Muscle of leg (tissue), 11 donors: ENCODE measurements around the gene KRT10. TPM values are rescaled to one million over a fixed set of nuclear protein-coding genes. Genes with fewer than 3 reads are reported as not detected.

Source experiments
- DNase-seq: peaks from one replicate; pipeline ENCODE4 v3.0.0; 2013
- H3K27ac ChIP-seq: one replicate; pipeline ENCODE4 v1.5.1; 2013; ENCODE audit warnings: mild to moderate bottlenecking, low read length, control low read depth
- H3K27me3 ChIP-seq: one replicate; pipeline ENCODE4 v1.6.1; 2013; ENCODE audit warnings: low read length; ENCODE audit not compliant: control insufficient read depth, insufficient read depth
- H3K36me3 ChIP-seq: one replicate; pipeline ENCODE4 v1.6.1; 2013; ENCODE audit warnings: low read length; ENCODE audit not compliant: control insufficient read depth, insufficient read depth
- H3K4me1 ChIP-seq: one replicate; pipeline ENCODE4 v1.6.1; 2013; ENCODE audit warnings: low read length; ENCODE audit not compliant: control insufficient read depth, insufficient read depth
- H3K4me3 ChIP-seq: one replicate; pipeline ENCODE4 v1.5.1; 2013; ENCODE audit warnings: low read length, control low read depth
- H3K9me3 ChIP-seq: replicated peaks from 2 replicates; pipeline ENCODE4 v1.6.1; 2013; ENCODE audit warnings: low read depth, low read length; ENCODE audit not compliant: control insufficient read depth
- WGBS: methylation state at CpG from one replicate; pipeline ENCODE4 v1.1.5; 2013; ENCODE audit warnings: missing lambda C conversion rate; ENCODE audit not compliant: insufficient coverage; 5-methylcytosine and 5-hydroxymethylcytosine counted together
- polyA plus RNA-seq, 8 donors: library from polyadenylated mRNA; unstranded; fragments of 120-200 nt; gene quantifications; one replicate each; pipeline versions ENCODE4 v1.2.1 to v1.2.3, GENCODE V29; 2013; ENCODE audit warnings: inconsistent platforms in 1 of 8, low replicate concordance in 1 of 8; ENCODE audit not compliant: insufficient read length in 8 of 8, insufficient read depth in 1 of 8
- total RNA-seq: library from RNA; stranded (reverse); fragments of 120-200 nt; gene quantifications from one replicate; pipeline ENCODE4 v1.2.4, GENCODE V29; 2013

KRT10 gene
- total and polyA plus RNA-seq, 9 donors = 11.6 to 261 (median 46.9) TPM

- H3K4me1 ChIP-seq = no peaks in the 10 kb centered on the region
- DNase-seq = peak; percentile 90
- WGBS = 41% methylated on average over 4 of the region's 5 CpGs
- no peaks in the 10 kb centered on the region for H3K36me3 ChIP-seq
- H3K4me3 ChIP-seq = no peak overlapping the region
- no peaks in the 10 kb centered on the region for H3K9me3 ChIP-seq
- peak overlapping the region; percentile 47 for H3K27ac ChIP-seq
- no peaks in the 10 kb centered on the region for H3K27me3 ChIP-seq
Measured at GRCh38 chr17:40857535-40857934, 35.1 kb upstream of the KRT10 start.

- no CpG with 5 or more reads among the region's 6 CpGs for WGBS
- DNase-seq = no peak
- no peaks in the 10 kb centered on the region for H3K9me3 ChIP-seq
Measured at GRCh38 chr17:40854175-40854814, 31.9 kb upstream of the KRT10 start.

GRCh38 chr17:40852364-40852763 is 29.9 kb upstream of the KRT10 start:
- WGBS = 50% methylated on average over 1 of the region's 1 CpG
- H3K27me3 ChIP-seq = no peaks in the 10 kb centered on the region

More at GRCh38 chr17:40854175-40854814, 31.9 kb upstream of the KRT10 start:
- H3K27me3 ChIP-seq = no peaks in the 10 kb centered on the region
- H3K27ac ChIP-seq = no peak overlapping the region
- H3K36me3 ChIP-seq = no peaks in the 10 kb centered on the region
- H3K4me3 ChIP-seq = no peak overlapping the region
- no peaks in the 10 kb centered on the region for H3K4me1 ChIP-seq

GRCh38 chr17:40850293-40850972 is 28.0 kb upstream of the KRT10 start:
- Histone ChIP-seq H3K36me3 (no peaks in the 10 kb centered on the region), H3K9me3 (no peaks in the 10 kb centered on the region), H3K27me3 (no peaks in the 10 kb centered on the region), H3K4me3 (no peak overlapping the region), H3K27ac (no peak overlapping the region), H3K4me1 (no peaks in the 10 kb centered on the region)
- no peak for DNase-seq
- no CpG with 5 or more reads among the region's 3 CpGs for WGBS

More at GRCh38 chr17:40852364-40852763, 29.9 kb upstream of the KRT10 start:
- Histone ChIP-seq H3K4me3 (no peak overlapping the region), H3K27ac (no peak overlapping the region), H3K36me3 (no peaks in the 10 kb centered on the region), H3K9me3 (no peaks in the 10 kb centered on the region), H3K4me1 (no peaks in the 10 kb centered on the region)
- no peak for DNase-seq

GRCh38 chr17:40849723-40850122 is 27.3 kb upstream of the KRT10 start:
- Histone ChIP-seq H3K27me3 (no peaks in the 10 kb centered on the region), H3K9me3 (no peaks in the 10 kb centered on the region), H3K4me1 (no peaks in the 10 kb centered on the region), H3K27ac (no peak overlapping the region), H3K4me3 (no peak overlapping the region), H3K36me3 (no peaks in the 10 kb centered on the region)
- WGBS = no CpG with 5 or more reads among the region's 4 CpGs
- DNase-seq = no peak

GRCh38 chr17:40848583-40849235 is 26.3 kb upstream of the KRT10 start:
- DNase-seq = no peak
- no peaks in the 10 kb centered on the region for H3K36me3 ChIP-seq
- H3K9me3 ChIP-seq = no peaks in the 10 kb centered on the region
- H3K27me3 ChIP-seq = no peaks in the 10 kb centered on the region
- H3K4me1 ChIP-seq = no peaks in the 10 kb centered on the region
- no peak overlapping the region for H3K4me3 ChIP-seq
- no peak overlapping the region for H3K27ac ChIP-seq
- no CpG with 5 or more reads among the region's 1 CpG for WGBS

- H3K4me1 ChIP-seq = no peaks in the 10 kb centered on the region
- no peaks in the 10 kb centered on the region for H3K36me3 ChIP-seq
- no peaks in the 10 kb centered on the region for H3K9me3 ChIP-seq
- no peak overlapping the region for H3K27ac ChIP-seq
- no peak for DNase-seq
- no peaks in the 10 kb centered on the region for H3K27me3 ChIP-seq
- 100% methylated on average over 1 of the region's 1 CpG for WGBS
- no peak overlapping the region for H3K4me3 ChIP-seq
Measured at GRCh38 chr17:40846515-40847144, 24.2 kb upstream of the KRT10 start.

GRCh38 chr17:40844671-40845107 is 22.3 kb upstream of the KRT10 start:
- WGBS = 82% methylated on average over 4 of the region's 4 CpGs
- DNase-seq = no peak
- Histone ChIP-seq H3K36me3 (no peaks in the 10 kb centered on the region), H3K4me3 (no peak overlapping the region), H3K27ac (no peak overlapping the region), H3K9me3 (no peaks in the 10 kb centered on the region), H3K4me1 (no peaks in the 10 kb centered on the region), H3K27me3 (no peaks in the 10 kb centered on the region)

- Histone ChIP-seq H3K4me1 (no peaks in the 10 kb centered on the region), H3K9me3 (no peaks in the 10 kb centered on the region), H3K27ac (no peak overlapping the region), H3K27me3 (no peaks in the 10 kb centered on the region), H3K4me3 (no peak overlapping the region), H3K36me3 (no peaks in the 10 kb centered on the region)
- WGBS = no CpG with 5 or more reads among the region's 3 CpGs
- DNase-seq = no peak
Measured at GRCh38 chr17:40843242-40843641, 20.8 kb upstream of the KRT10 start.

GRCh38 chr17:40841246-40841645 is 18.8 kb upstream of the KRT10 start:
- DNase-seq = peak; percentile 72
- no CpG with 5 or more reads among the region's 3 CpGs for WGBS

More at GRCh38 chr17:40841246-40841645, 18.8 kb upstream of the KRT10 start:
- Histone ChIP-seq H3K36me3 (no peaks in the 10 kb centered on the region), H3K9me3 (no peaks in the 10 kb centered on the region), H3K27ac (no peak overlapping the region), H3K4me3 (no peak overlapping the region), H3K27me3 (no peaks in the 10 kb centered on the region), H3K4me1 (no peaks in the 10 kb centered on the region)
